GM13976 (cell line): ENCODE data around the gene C1orf116.

Source experiments
- DNase-seq: peaks from one replicate; pipeline ENCODE4 v3.0.0; 2012; ENCODE audit warnings: low spot score
- CTCF ChIP-seq: IDR thresholded peaks from 2 replicates; pipeline ENCODE4 v1.5.1; 2012; ENCODE audit warnings: borderline replicate concordance, mild to moderate bottlenecking; ENCODE audit not compliant: insufficient read depth; ENCODE audit errors: extremely low read depth, missing control alignments, control extremely low read depth
- in situ Hi-C: fragments of 300-500 bp; cut with MboI; formaldehyde crosslinking; loops from one replicate; pipeline ENCODE4 v1.12.0; 2022; ENCODE audit warnings: low sequenced_read_pairs, mixed read lengths, inconsistent platforms; ENCODE audit not compliant: unreplicated experiment

C1orf116 gene

GRCh38 chr1:206978259-206978658 is 54.3 kb downstream of the C1orf116 start:
- no peak for TF ChIP-seq CTCF
- in situ Hi-C loops, result loop anchor here (5.0 to 10.0 kb wide), 2 partner anchors 166 to 343 kb away; partner anchors contain the start of gene DYRK3
- no peak for DNase-seq

- in situ Hi-C loops, result loop anchor here (5.0 to 10.0 kb wide), 2 partner anchors 163 to 341 kb away; partner anchors contain the start of gene DYRK3
- DNase-seq, result no peak
- TF ChIP-seq CTCF, result no peak
Measured at GRCh38 chr1:206975306-206975705, 57.2 kb downstream of the C1orf116 start.

GRCh38 chr1:206974140-206974539 is 58.4 kb downstream of the C1orf116 start:
- no peak for DNase-seq
- no peak for TF ChIP-seq CTCF
- in situ Hi-C loops, result loop anchor here (10.0 kb wide), 1 partner anchor 339 kb away; the partner anchor contains the start of gene DYRK3

- in situ Hi-C loops, result loop anchor here (10.0 kb wide), 1 partner anchor 338 kb away; the partner anchor contains the start of gene DYRK3
Measured at GRCh38 chr1:206972728-206973127, 59.8 kb downstream of the C1orf116 start.

GRCh38 chr1:206971029-206971655 is 61.4 kb downstream of the C1orf116 start:
- in situ Hi-C loops, result loop anchor here (10.0 kb wide), 1 partner anchor 336 kb away; the partner anchor contains the start of gene DYRK3
- no peak for DNase-seq
- TF ChIP-seq CTCF, result no peak

More at GRCh38 chr1:206972728-206973127, 59.8 kb downstream of the C1orf116 start:
- DNase-seq, result no peak
- TF ChIP-seq CTCF, result no peak

- no peak for TF ChIP-seq CTCF
- in situ Hi-C loops, result loop anchor here (10.0 kb wide), 1 partner anchor 336 kb away; the partner anchor contains the start of gene DYRK3
- DNase-seq, result no peak
Measured at GRCh38 chr1:206970446-206970845, 62.1 kb downstream of the C1orf116 start, which contains the start of gene FCAMR. Gene FCAMR (minus strand): TSS chr1:206970460. CDS start chr1:206970125, 335 bp downstream.
